Muscle of leg (tissue), 11 donors: ENCODE data around the gene ABCC11. TPM values are rescaled to one million over a fixed set of nuclear protein-coding genes. Genes with fewer than 3 reads are reported as not detected.
"Not testable (repeated sequence)": the region's sequence is repeated elsewhere in the genome, so short reads cannot be mapped to it uniquely, and the experiment has no call there.

ENCODE experiments used
- DNase-seq: peaks from one replicate; pipeline ENCODE4 v3.0.0; 2013
- H3K27ac ChIP-seq: one replicate; pipeline ENCODE4 v1.5.1; 2013; ENCODE audit warnings: mild to moderate bottlenecking, low read length, control low read depth
- H3K27me3 ChIP-seq: one replicate; pipeline ENCODE4 v1.6.1; 2013; ENCODE audit warnings: low read length; ENCODE audit not compliant: control insufficient read depth, insufficient read depth
- H3K36me3 ChIP-seq: one replicate; pipeline ENCODE4 v1.6.1; 2013; ENCODE audit warnings: low read length; ENCODE audit not compliant: control insufficient read depth, insufficient read depth
- H3K4me1 ChIP-seq: one replicate; pipeline ENCODE4 v1.6.1; 2013; ENCODE audit warnings: low read length; ENCODE audit not compliant: control insufficient read depth, insufficient read depth
- H3K4me3 ChIP-seq: one replicate; pipeline ENCODE4 v1.5.1; 2013; ENCODE audit warnings: low read length, control low read depth
- H3K9me3 ChIP-seq: replicated peaks from 2 replicates; pipeline ENCODE4 v1.6.1; 2013; ENCODE audit warnings: low read depth, low read length; ENCODE audit not compliant: control insufficient read depth
- WGBS: methylation state at CpG from one replicate; pipeline ENCODE4 v1.1.5; 2013; ENCODE audit warnings: missing lambda C conversion rate; ENCODE audit not compliant: insufficient coverage; 5-methylcytosine and 5-hydroxymethylcytosine counted together
- polyA plus RNA-seq, 8 donors: library from polyadenylated mRNA; unstranded; fragments of 120-200 nt; gene quantifications; one replicate each; pipeline versions ENCODE4 v1.2.1 to v1.2.3, GENCODE V29; 2013; ENCODE audit warnings: inconsistent platforms in 1 of 8, low replicate concordance in 1 of 8; ENCODE audit not compliant: insufficient read length in 8 of 8, insufficient read depth in 1 of 8
- total RNA-seq: library from RNA; stranded (reverse); fragments of 120-200 nt; gene quantifications from one replicate; pipeline ENCODE4 v1.2.4, GENCODE V29; 2013

ABCC11 gene
- total and polyA plus RNA-seq, 9 donors: 0.04 to 0.15 (median 0.09) TPM

DNA sequence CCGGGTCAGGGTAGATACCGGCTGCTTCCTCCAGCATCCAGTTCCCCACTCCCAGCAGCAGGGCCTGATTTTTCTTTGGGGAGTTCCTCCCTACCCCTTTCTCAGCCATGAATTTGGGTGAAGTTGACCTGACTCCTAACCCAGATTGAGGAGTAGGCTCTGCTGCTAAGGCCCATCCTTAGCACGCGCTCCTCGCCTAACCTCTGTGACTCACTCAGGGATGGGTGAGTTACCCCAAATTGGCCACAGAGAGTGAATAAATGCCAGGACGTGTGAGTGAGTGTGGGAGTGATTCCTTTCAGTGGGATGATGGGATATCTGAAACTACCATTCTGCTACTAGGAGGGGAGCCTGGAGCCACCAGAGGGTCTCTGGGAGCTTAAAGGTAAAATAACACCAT, 62.7 kb downstream of the ABCC11 start:
- WGBS: 45% methylated on average over 2 of the region's 6 CpGs
- no peaks in the 10 kb centered on the region for H3K9me3 ChIP-seq

DNA sequence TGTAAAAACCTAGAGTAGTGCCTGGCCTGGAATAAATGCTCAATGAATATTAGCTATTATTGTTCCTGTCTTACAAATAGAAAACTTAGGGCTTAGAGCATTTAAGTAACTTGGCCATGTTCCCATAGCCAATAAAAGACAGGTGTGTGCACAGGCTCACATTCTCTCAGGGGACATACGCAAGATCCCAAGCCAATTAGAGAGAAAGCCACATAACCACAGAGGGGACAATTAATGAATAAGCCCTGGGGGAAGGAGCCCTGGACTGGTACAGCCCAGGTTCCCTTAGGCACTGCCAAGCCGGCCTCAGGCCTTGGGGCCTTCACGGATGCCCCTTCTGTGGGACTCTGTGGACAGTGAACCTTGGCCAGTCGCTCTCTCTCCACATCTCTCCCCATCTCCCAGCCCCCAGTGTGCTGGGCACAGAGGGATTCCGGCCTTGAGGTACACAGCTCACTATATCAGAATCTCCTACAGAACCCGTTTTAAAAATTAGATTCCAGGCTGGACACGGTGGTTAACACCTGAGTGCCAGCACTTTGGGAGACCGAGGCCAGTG, 64.3 kb downstream of the ABCC11 start:
- no peak overlapping the region for H3K27ac ChIP-seq
- no peaks in the 10 kb centered on the region for H3K9me3 ChIP-seq
- H3K27me3 ChIP-seq: peaks cover 2% of the 10 kb centered on the region
- no peaks in the 10 kb centered on the region for H3K36me3 ChIP-seq
- no peak for DNase-seq
- 82% methylated on average over 7 of the region's 8 CpGs for WGBS
- H3K4me1 ChIP-seq: no peaks in the 10 kb centered on the region
- no peak overlapping the region for H3K4me3 ChIP-seq

More for the DNA sequence above, 62.7 kb downstream of the ABCC11 start:
- H3K4me3 ChIP-seq: no peak overlapping the region
- H3K4me1 ChIP-seq: no peaks in the 10 kb centered on the region
- no peaks in the 10 kb centered on the region for H3K36me3 ChIP-seq
- peaks cover 2% of the 10 kb centered on the region for H3K27me3 ChIP-seq
- DNase-seq: no peak
- no peak overlapping the region for H3K27ac ChIP-seq

DNA sequence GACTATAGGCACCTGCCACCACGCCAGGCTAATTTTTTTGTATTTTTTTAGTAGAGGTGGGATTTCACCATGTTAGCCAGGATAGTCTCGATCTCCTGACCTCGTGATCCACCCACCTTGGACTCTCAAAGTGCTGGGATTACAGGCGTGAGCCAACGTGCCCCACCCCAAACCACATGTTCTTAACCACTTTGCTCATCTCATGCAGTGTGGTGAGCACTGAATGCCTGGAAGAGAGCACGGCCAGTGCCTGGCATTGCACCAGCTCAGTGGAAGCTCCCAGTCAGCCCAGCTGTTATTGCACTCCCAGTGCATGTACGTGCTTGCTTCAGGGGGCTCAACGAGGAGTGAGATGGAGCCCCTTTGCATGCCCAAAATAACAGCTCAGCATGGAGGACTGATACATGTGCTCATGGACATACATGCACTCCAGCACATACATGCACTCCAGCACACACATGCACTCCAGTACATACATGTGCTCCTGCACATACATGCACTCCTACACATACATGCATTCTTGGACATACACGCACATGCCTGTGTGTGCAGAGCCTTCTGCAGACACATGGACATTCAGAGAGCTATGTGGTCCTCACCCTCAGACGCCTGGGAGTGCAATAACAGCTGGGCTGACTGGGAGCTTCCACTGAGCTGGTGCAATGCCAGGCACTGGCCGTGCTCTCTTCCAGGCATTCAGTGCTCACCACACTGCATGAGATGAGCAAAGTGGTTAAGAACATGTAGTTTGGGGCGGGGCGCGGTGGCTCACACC, 65.4 kb downstream of the ABCC11 start:
- not testable (repeated sequence) for H3K4me1 ChIP-seq, H3K36me3 ChIP-seq, H3K27ac ChIP-seq, DNase-seq, H3K4me3 ChIP-seq, H3K9me3 ChIP-seq, H3K27me3 ChIP-seq
- WGBS: 73% methylated on average over 8 of the region's 14 CpGs

DNA sequence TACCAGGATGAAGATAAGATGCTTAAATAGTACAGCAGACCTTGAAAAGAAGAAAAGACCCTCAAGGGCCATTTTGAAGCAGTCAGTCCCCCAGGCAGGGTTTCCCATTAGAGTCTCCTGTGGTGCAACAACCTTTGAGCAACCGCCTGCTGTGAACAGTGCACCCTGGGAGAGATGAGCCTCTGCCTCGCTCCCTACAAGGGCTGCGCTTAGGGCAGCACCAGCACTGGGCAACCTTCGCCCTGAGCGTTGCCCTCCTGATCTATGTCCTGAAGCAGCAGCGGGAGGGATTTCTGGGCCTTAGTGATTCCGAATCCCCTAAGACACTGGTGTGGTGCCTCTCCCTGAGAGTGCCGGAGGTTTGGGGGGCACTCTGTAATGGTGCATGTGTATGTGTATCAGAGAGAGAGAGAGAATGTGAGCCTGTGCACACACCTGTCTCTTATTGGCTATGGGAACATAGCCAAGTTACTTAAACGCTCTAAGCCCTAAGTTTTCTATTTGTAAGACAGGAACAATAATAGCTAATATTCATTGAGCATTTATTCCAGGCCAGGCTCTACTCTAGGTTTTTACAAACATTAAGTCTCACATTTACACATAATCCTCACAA, 66.4 kb downstream of the ABCC11 start:
- peaks cover 2% of the 10 kb centered on the region for H3K27me3 ChIP-seq
- WGBS: 74% methylated on average over 7 of the region's 9 CpGs
- no peaks in the 10 kb centered on the region for H3K9me3 ChIP-seq
- DNase-seq: no peak
- H3K4me1 ChIP-seq: no peaks in the 10 kb centered on the region
- no peaks in the 10 kb centered on the region for H3K36me3 ChIP-seq
- H3K4me3 ChIP-seq: no peak overlapping the region
- no peak overlapping the region for H3K27ac ChIP-seq

DNA sequence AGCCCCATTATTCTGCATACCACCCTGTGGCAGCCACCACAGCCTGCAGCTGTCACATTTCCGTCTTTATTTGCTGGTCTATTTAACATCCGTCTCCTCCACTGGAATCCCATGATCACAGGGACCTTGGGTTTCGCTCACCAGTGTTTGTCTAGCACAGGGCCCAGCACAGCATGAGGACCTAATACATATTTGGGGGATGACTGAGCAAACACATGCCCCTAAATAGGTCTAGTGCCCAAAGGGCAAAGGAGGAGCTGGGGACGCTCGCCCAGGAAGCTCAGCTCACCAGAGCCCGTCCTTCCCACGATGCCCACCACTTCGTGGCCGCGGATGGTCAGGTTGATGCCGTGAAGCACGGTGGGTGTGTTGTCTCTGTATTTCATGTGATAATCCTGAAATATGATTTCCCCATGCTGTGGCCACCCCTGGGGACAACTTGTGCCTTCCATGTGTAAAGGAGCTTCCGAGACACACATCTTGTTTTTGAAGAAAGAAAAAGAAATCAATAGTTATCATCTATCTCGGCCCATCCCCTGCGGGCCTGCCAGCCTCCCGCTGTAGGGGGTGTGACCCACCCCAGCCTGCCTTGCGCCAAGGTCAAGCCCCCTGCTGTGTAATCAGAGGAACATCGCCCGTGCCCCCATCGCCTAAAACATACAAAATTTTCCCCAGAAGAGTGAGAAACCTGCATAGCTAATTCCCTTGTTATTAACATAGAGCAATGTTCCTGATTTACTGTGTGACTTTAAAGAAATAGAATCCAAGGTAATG, 70.5 kb downstream of the ABCC11 start:
- no peak for DNase-seq
- Histone ChIP-seq H3K4me3 (no peak overlapping the region), H3K4me1 (no peaks in the 10 kb centered on the region), H3K27me3 (no peaks in the 10 kb centered on the region), H3K27ac (no peak overlapping the region), H3K9me3 (no peaks in the 10 kb centered on the region), H3K36me3 (no peaks in the 10 kb centered on the region)
- WGBS: 82% methylated on average over 9 of the region's 20 CpGs

DNA sequence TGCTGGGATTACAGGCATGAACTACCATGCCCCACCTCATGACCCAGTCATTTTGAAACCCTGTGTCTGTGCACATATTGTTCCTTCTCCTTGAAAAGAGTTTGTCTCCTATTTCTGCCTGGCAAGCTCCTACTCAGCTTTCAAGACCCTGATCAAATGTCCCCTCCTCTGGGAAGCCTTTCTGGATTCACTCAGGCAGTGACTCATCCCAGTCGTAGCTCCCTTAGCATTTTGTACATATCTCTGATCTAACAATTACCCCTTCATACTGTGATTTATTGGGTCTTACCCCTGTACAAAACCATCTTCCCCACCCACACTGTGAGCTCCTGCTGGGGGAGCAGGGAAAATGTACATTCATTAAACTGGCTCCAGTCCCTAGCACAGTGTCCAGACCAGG, 73.5 kb downstream of the ABCC11 start:
- H3K27me3 ChIP-seq: no peaks in the 10 kb centered on the region
- 67% methylated on average over 1 of the region's 1 CpG for WGBS
- H3K4me3 ChIP-seq: no peak overlapping the region

DNA sequence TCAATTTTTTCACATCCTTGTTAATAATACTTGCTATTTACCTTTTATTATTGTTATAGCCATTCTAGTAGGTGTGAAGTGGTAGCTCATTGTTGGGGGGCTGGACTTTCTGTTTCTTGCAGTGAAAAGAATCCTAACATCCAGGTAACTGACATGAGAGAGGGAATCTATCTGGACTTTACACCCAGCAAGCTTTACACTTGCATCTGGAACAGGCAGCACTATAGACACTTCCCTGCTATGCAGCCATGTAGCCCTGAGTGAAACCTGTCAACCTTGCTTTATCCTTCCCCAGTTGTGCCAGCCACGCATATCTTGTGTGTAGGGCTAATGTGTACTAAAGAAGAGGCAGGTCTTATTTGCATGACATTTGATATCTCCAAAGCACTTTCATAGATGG, 74.7 kb downstream of the ABCC11 start:
- Histone ChIP-seq H3K27me3 (no peaks in the 10 kb centered on the region), H3K36me3 (no peaks in the 10 kb centered on the region), H3K4me3 (no peak overlapping the region), H3K27ac (no peak overlapping the region), H3K4me1 (no peaks in the 10 kb centered on the region), H3K9me3 (no peaks in the 10 kb centered on the region)
- WGBS: no CpG with 5 or more reads among the region's 1 CpG
- no peak for DNase-seq

More for the DNA sequence above, 73.5 kb downstream of the ABCC11 start:
- Histone ChIP-seq H3K27ac (no peak overlapping the region), H3K9me3 (no peaks in the 10 kb centered on the region), H3K36me3 (no peaks in the 10 kb centered on the region), H3K4me1 (no peaks in the 10 kb centered on the region)
- no peak for DNase-seq

DNA sequence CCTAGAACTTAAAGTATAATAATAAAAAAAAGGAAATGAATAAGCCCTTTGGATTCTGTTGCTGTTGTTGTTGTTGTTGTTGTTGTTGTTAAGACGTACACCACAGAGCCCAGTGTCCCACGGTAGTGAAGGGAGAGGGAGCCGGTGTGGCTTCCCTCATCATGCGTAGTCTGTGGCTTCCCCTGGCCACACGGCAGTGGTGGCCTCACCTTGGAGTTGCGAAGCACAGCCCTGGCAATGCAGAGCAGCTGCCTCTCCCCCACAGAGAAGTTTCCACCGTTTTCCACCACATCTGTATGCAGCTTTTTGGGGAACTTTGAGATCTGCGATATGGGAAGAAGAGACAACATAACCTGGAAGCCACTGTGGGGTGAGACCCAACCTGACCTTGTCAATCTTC, 77.4 kb downstream of the ABCC11 start:
- Histone ChIP-seq H3K9me3 (no peaks in the 10 kb centered on the region), H3K4me3 (no peak overlapping the region), H3K4me1 (peaks cover 6% of the 10 kb centered on the region), H3K27ac (no peak overlapping the region), H3K27me3 (no peaks in the 10 kb centered on the region), H3K36me3 (no peaks in the 10 kb centered on the region)
- WGBS: 88% methylated on average over 3 of the region's 8 CpGs
- DNase-seq: no peak

DNA sequence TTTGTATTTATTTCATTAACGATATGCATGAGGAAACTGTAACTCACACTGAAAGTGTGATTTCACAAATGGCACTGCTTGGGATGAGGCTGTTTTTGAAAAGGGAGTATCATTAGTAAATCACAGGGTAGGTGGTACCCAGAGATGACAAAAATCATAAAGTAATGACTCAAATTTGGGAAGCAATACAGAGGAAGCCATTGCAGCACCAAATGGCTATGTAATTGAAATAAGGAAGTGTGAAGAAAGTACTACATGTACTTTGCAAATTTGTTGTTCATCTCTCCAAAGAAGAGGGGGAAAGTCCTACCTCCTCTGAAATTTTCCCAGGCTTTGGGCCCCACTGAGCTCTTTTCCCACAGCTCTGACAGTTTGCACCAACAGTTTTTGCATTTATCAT, 79.3 kb downstream of the ABCC11 start:
- peaks cover 8% of the 10 kb centered on the region for H3K4me1 ChIP-seq
- H3K27ac ChIP-seq: no peak overlapping the region
- H3K4me3 ChIP-seq: no peak overlapping the region
- WGBS: no CpG with 5 or more reads among the region's 1 CpG
- H3K36me3 ChIP-seq: no peaks in the 10 kb centered on the region
- DNase-seq: no peak
- H3K27me3 ChIP-seq: no peaks in the 10 kb centered on the region
- no peaks in the 10 kb centered on the region for H3K9me3 ChIP-seq

DNA sequence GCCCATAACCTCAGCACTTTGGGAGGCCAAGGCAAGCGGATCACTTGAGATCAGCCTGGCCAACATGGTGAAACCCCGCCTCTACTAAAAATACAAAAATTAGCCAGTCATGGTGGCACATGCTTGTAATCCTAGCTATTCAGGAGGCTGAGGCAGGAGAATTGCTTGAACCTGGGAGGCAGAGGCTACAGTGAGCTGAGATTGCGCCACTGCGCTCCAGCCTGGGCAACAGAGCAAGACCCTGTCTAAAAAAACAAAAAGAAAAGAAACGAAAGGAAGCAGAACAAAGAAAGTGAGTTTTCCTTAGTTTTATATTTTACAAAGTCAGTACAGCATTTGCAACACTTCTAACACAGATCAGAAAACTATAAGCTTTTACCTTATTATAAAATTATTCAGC, 80.7 kb downstream of the ABCC11 start:
- not testable (repeated sequence) for H3K4me3 ChIP-seq, H3K27me3 ChIP-seq, H3K9me3 ChIP-seq, H3K4me1 ChIP-seq, H3K27ac ChIP-seq, H3K36me3 ChIP-seq, DNase-seq
- 100% methylated on average over 1 of the region's 5 CpGs for WGBS
